Body of pancreas (tissue), 4 donors: ENCODE data around the gene DOCK9. TPM values are rescaled to one million over a fixed set of nuclear protein-coding genes. Genes with fewer than 3 reads are reported as not detected.

Experiments used
- ATAC-seq: fragments of 150-250 bp; one replicate; pipeline ENCODE4 v1.9.1; 2016
- DNase-seq, 4 donors: peaks; one replicate each; pipeline ENCODE4 v3.0.0-alpha.2; 2019
- H3K27ac ChIP-seq, 4 donors: fragments of 200-600 bp; sonication (generic); 1 replicate in 3 of 4; 2 replicates in 1 of 4; pipeline versions ENCODE4 v1.5.1 to v1.6.1; 2016 to 2019; ENCODE audit warnings: mild to moderate bottlenecking in 1 of 4, mixed read lengths in 1 of 4, moderate library complexity in 1 of 4
- H3K27me3 ChIP-seq, 2 donors: fragments of 200-600 bp; sonication (generic); one replicate each; pipeline ENCODE4 v1.6.0; 2016; ENCODE audit warnings: mild to moderate bottlenecking in 1 of 2
- H3K36me3 ChIP-seq, 2 donors: fragments of 200-600 bp; sonication (generic); replicated peaks in 1 of 2; 2 replicates each; pipeline ENCODE4 v1.5.1; 2016; ENCODE audit warnings: low read depth in 2 of 2; ENCODE audit not compliant: insufficient read depth in 1 of 2
- H3K4me1 ChIP-seq: fragments of 200-600 bp; sonication (generic); one replicate; pipeline ENCODE4 v1.6.0; 2016
- H3K4me3 ChIP-seq, 2 donors: fragments of 200-600 bp; sonication (generic); 1 replicate in 1 of 2; 2 replicates in 1 of 2; pipeline ENCODE4 v1.5.1; 2016 to 2019
- H3K9me3 ChIP-seq, 3 donors: fragments of 200-600 bp; sonication (generic); 1 replicate in 2 of 3; 2 replicates in 1 of 3; pipeline ENCODE4 v1.5.1; 2016
- POLR2A ChIP-seq, 3 donors: fragments of 450-650 bp; IDR thresholded peaks; one replicate each; pipeline ENCODE4 v1.6.1; 2016; ENCODE audit warnings: antibody characterized with exemption in 3 of 3, mild to moderate bottlenecking in 2 of 3
- WGBS, 2 donors: methylation state at CpG; one replicate each; pipeline ENCODE4 v1.1.5; 2017; 5-methylcytosine and 5-hydroxymethylcytosine counted together
- intact Hi-C: fragments of 100-400 bp; cut with DNase I; formaldehyde crosslinking; loops from one replicate; pipeline ENCODE4 v1.15.1; 2023
- total RNA-seq, 2 donors: library from RNA; depleted of rRNA; stranded (reverse); fragments of >200 nt; gene quantifications; one replicate each; pipeline ENCODE4 v1.1.0, GENCODE V29; 2016
- TF ChIP-seq, protein P1 (sequence below), 7 experiments: fragments of 450-650 bp in 4 of 7; fragments of 200-600 bp in 3 of 7; sonication (generic) in 3 of 7; IDR thresholded peaks; one replicate each; pipeline ENCODE4 v1.5.1; 2016 to 2019; ENCODE audit warnings: antibody characterized with exemption in 7 of 7

DOCK9 gene
- total RNA-seq, 2 donors from 2014 or later: 35.3 to 73.5 TPM

DNA sequence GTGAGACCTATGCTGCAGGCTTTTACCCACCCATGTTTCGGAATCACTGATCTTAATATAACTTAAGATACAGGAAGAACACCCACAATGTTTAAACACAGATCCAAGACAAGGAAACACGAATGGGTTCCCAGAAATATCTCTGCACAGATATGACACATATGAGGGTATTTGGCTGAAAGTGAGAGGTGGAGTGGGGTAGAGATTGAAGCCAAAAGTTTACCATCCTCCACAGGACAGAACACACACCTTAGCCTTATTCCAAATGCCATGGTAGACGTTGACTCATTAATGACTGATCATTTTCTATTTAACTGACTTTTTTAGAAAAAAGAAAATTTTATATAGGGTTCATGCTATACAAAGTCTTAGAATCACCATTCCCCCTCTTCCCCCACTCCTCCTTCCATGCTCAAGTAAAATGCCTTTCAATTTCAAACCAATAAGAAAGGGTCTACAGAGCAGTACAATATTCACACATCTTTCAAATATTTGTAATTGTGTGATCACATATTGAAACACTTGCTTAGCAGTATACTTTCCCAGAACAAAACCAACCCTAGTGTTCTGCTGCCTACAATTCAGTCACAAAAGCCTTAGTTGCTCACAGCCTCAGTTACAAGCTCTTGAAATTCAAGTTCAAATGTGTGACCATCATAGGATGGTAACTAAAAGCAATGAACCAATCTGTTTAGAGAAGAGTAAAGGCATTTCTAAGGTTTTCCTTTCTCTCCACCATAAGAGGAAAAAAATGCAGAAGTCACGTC is 11.8 kb upstream of the DOCK9 start:
- H3K36me3 ChIP-seq: no peaks in the 10 kb centered on the region
- no peak overlapping the region for H3K4me3 ChIP-seq
- no peak for DNase-seq
- no peaks in the 10 kb centered on the region for H3K27me3 ChIP-seq
- TF ChIP-seq POLR2A (IDR thresholded peaks at IDR 0.05): no peak
- TF ChIP-seq, protein P1, sequence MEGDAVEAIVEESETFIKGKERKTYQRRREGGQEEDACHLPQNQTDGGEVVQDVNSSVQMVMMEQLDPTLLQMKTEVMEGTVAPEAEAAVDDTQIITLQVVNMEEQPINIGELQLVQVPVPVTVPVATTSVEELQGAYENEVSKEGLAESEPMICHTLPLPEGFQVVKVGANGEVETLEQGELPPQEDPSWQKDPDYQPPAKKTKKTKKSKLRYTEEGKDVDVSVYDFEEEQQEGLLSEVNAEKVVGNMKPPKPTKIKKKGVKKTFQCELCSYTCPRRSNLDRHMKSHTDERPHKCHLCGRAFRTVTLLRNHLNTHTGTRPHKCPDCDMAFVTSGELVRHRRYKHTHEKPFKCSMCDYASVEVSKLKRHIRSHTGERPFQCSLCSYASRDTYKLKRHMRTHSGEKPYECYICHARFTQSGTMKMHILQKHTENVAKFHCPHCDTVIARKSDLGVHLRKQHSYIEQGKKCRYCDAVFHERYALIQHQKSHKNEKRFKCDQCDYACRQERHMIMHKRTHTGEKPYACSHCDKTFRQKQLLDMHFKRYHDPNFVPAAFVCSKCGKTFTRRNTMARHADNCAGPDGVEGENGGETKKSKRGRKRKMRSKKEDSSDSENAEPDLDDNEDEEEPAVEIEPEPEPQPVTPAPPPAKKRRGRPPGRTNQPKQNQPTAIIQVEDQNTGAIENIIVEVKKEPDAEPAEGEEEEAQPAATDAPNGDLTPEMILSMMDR (IDR thresholded peaks at IDR 0.05): no peak
- 81 to 84% methylated on average over 4 of the region's 4 CpGs for WGBS, 2 donors
- intact Hi-C loops: no loop called here
- no peak overlapping the region for H3K27ac ChIP-seq
- H3K4me1 ChIP-seq: peaks cover 17% of the 10 kb centered on the region
- no peaks in the 10 kb centered on the region for H3K9me3 ChIP-seq
- no peak for ATAC-seq

DNA sequence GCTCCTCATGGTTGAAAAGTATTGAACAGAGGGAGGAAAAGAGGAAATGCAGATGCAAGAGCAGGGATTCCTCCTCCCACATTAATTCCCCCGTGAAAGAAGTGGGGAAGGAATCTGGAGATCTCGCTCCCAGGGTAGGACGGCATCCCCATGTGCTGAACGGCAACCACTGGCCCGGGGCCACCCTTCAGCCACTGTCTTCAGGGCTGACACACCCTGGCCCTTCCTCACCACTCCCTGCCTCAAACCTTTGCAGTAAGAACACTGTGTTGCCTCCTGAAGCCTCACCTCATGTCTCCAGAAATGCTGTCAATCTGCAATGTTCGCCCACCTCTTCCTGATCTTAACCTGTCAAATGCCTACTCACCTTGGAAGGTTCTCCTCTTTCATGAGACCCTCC is 10.9 kb upstream of the DOCK9 start:
- Histone ChIP-seq H3K4me1 (peaks cover 23% of the 10 kb centered on the region), H3K9me3 (no peaks in the 10 kb centered on the region), H3K36me3 (no peaks in the 10 kb centered on the region), H3K4me3 (no peak overlapping the region), H3K27me3 (no peaks in the 10 kb centered on the region), H3K27ac (no peak overlapping the region)
- ATAC-seq (no peak), DNase-seq (no peak)
- no peak for TF ChIP-seq POLR2A (IDR thresholded peaks at IDR 0.05)
- TF ChIP-seq, protein P1 (IDR thresholded peaks at IDR 0.05): no peak
- 78 to 86% methylated on average over 6 of the region's 6 CpGs for WGBS, 2 donors
- intact Hi-C loops: no loop called here

DNA sequence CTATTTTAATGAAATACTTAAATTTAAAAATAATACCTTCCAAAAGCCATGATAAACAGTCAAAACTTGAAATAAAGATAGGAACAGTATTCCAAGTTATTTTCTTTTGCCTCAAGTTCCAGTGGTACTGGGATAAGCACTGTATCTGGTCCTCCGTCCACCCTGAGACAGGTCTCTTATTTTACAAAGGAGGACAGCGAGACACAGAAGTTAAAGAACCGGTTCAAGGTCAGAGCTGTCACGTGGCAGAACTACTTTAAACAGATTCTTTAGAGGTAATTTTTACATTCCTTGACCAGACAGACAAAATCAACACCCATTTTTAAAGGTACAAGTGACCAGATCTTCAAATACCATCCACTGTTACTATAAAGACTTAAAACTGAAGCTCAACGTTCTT is 10.4 kb upstream of the DOCK9 start:
- DNase-seq (no peak), ATAC-seq (no peak)
- TF ChIP-seq, protein P1 (IDR thresholded peaks at IDR 0.05): no peak
- no peak for TF ChIP-seq POLR2A (IDR thresholded peaks at IDR 0.05)
- Histone ChIP-seq H3K4me1 (peaks cover 23% of the 10 kb centered on the region), H3K36me3 (no peaks in the 10 kb centered on the region), H3K4me3 (no peak overlapping the region), H3K9me3 (no peaks in the 10 kb centered on the region), H3K27me3 (no peaks in the 10 kb centered on the region), H3K27ac (no peak overlapping the region)
- intact Hi-C loops: no loop called here
- WGBS, 2 donors: 19 to 27% methylated on average over 5 of the region's 5 CpGs

DNA sequence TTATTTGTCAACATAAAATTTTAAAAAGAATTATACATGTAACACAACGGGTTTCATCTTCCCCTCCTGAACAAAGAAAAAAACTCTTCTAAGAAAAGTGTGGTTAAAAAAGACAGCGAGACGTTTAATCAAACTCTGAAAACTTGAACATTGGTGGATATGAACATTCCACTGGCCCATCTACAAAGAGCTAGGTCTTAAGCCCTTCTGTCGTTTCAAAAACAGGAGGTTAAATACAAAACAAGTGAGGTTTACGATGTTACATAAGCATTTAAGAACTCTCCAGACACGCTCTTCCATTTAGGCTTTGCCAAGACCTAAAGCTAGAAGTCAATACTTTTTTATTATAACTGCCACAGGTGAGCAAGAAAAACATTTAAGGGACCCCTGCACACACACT is 9.4 kb upstream of the DOCK9 start:
- no peaks in the 10 kb centered on the region for H3K9me3 ChIP-seq
- intact Hi-C loops: no loop called here
- no peak overlapping the region for H3K4me3 ChIP-seq
- H3K27ac ChIP-seq: no peak overlapping the region
- TF ChIP-seq POLR2A (IDR thresholded peaks at IDR 0.05): no peak
- TF ChIP-seq, protein P1 (IDR thresholded peaks at IDR 0.05): no peak
- DNase-seq (no peak), ATAC-seq (no peak)
- no peaks in the 10 kb centered on the region for H3K27me3 ChIP-seq
- WGBS, 2 donors: 75 to 86% methylated on average over 6 of the region's 6 CpGs
- peaks cover 23% of the 10 kb centered on the region for H3K4me1 ChIP-seq
- H3K36me3 ChIP-seq: no peaks in the 10 kb centered on the region
